GM12874 (cell line): ENCODE measurements around the gene SEC22C.

Experiments used
- TF ChIP-seq, protein P1 (sequence below): IDR thresholded peaks from 2 replicates; pipeline ENCODE4 v1.5.1; 2011; ENCODE audit warnings: low read depth, mild to moderate bottlenecking, control low read depth, low read length, moderate library complexity; ENCODE audit not compliant: insufficient read depth

Gene SEC22C

DNA sequence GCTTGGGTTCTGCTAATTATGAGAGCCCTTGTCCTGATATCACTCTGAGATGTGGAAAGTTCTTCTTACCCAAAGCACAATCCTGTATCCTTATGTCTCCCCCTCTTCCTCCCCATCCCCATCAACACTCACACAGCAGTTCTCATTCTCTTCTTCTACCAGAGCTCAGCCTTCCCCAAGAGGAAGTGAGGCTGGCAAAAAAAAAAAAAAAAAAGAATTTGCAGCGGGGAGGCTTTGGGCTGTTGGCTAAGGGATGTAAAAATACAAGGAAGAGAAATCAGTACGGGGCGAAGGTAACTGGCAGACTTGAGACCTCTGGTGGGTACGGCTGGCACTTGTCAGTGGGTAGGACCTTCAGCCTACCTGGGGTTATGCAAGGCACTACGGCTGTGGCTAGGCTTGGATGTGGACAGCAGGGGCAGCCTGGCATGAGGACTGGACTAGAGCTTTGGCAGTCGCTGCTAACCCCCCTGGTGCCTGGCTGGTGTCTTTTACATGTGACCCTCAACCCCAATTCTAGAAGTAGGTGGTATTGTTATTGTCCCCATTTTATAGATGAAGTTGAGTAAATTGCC is 73.9 kb downstream of the SEC22C start:
- TF ChIP-seq, protein P1, sequence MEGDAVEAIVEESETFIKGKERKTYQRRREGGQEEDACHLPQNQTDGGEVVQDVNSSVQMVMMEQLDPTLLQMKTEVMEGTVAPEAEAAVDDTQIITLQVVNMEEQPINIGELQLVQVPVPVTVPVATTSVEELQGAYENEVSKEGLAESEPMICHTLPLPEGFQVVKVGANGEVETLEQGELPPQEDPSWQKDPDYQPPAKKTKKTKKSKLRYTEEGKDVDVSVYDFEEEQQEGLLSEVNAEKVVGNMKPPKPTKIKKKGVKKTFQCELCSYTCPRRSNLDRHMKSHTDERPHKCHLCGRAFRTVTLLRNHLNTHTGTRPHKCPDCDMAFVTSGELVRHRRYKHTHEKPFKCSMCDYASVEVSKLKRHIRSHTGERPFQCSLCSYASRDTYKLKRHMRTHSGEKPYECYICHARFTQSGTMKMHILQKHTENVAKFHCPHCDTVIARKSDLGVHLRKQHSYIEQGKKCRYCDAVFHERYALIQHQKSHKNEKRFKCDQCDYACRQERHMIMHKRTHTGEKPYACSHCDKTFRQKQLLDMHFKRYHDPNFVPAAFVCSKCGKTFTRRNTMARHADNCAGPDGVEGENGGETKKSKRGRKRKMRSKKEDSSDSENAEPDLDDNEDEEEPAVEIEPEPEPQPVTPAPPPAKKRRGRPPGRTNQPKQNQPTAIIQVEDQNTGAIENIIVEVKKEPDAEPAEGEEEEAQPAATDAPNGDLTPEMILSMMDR = no peak

- TF ChIP-seq, protein P1 = no peak
These were observed 74.5 kb downstream of the SEC22C start for GRCh38 chr3:42507252-42507651.

GRCh38 chr3:42505849-42506410 is 75.8 kb downstream of the SEC22C start:
- TF ChIP-seq, protein P1 = no peak

GRCh38 chr3:42505128-42505848 is 76.5 kb downstream of the SEC22C start:
- TF ChIP-seq, protein P1 = no peak

- TF ChIP-seq, protein P1 = no peak
These were observed 77.2 kb downstream of the SEC22C start for GRCh38 chr3:42504334-42505127.

- TF ChIP-seq, protein P1 = no peak
These were observed 77.8 kb downstream of the SEC22C start for GRCh38 chr3:42503957-42504333.
